Erythroblast (primary cell): ENCODE results near the gene GMNC.
"Not testable (repeated sequence)": the region's sequence is repeated elsewhere in the genome, so short reads cannot be mapped to it uniquely, and the experiment has no call there.

Experiments
- DNase-seq, 2 experiments: peaks; one replicate each; lab custom pipeline; 2025; lab: John Stamatoyannopoulos, UW
- GATA1 ChIP-seq: IDR thresholded peaks from 2 replicates; pipeline ENCODE4 v1.6.1; 2011; ENCODE audit warnings: low read depth, mild to moderate bottlenecking, control low read depth, low read length, moderate library complexity
- POLR2A ChIP-seq: IDR thresholded peaks from 2 replicates; pipeline ENCODE4 v1.6.1; 2011; ENCODE audit warnings: mild to moderate bottlenecking, low read length

GMNC gene, protein sequence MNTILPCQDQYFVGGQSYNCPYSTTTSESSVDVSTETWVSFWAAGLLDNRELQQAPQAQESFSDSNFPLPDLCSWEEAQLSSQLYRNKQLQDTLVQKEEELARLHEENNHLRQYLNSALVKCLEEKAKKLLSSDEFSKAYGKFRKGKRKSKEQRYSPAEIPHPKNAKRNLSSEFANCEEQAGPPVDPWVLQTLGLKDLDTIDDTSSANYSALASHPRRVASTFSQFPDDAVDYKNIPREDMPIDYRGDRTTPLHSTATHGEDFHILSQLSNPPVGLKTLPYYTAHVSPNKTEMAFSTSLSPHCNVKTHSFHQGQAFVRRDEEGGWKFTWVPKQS

DNA sequence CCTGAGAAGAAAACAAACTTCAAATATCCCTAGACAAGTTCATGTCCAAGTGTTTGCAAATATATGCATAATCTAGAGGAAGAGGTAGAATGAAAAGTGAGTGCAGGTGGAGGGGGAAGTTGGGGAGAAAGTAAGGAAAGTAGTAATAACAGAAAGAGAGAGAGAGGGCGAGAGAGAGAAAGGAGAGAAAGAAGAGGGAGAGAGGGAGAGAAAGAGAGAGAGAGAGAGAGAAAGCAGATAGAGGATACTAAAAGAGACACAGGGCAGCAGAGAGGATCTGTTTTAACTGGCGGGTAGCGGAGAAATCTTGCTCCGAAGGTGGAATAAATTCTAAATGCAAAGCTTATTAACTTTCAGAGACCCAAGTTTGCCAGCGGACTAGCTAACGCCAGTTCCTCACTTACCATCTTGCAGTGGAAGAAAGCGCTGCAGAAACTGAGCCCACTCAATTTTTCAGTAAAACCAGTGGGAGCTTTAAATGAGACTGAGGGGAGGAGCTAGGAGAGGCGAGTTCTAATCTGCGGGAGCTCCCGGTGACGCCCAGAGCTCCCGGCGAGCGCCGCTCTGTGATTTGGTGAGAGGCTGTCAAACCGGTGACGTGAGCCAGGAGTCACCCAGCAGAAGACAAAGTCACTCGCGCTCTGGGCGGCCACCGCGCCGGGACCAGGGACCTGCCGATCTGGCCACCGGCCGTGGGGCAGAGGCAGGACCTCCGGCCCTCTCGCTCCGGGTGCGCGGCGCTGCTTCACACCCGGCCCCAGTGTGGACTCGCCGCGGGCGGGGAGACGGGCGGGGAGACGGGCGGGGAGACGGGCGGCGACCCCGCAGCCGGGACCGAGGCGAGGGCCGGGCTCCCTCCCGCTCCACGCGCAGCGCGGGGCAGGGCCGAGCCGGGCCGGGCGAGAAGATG, at the start of gene GMNC:
Gene GMNC, minus strand, starts transcription at position 486 of the 910 bp plus-strand sequence. Its CDS starts 79 bp downstream, at position 407.
- no peak for TF ChIP-seq POLR2A
- no peak for TF ChIP-seq GATA1
- DNase-seq, result peak; percentile 69 to 78

DNA sequence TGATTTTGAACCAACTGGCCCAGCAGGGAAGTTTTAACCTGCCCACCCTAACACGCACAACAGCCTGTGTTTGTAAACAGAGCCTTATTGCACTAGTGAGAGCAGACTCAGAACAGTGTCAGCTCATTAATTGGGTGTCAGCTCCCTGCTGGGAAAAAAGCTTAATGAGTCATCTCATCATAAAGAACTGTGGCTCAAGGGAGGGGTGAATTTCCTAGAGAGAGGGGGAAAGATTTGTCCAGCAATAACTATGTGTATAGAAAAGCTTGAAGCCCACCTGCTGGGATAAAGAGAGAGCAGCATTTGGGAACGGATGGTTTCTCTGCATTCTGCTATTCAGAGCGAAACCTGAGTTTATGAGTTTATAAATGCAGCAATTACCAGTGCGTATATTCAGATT, 48.9 kb upstream of the GMNC start:
- TF ChIP-seq POLR2A (no peak), GATA1 (no peak)
- DNase-seq, result no peak

DNA sequence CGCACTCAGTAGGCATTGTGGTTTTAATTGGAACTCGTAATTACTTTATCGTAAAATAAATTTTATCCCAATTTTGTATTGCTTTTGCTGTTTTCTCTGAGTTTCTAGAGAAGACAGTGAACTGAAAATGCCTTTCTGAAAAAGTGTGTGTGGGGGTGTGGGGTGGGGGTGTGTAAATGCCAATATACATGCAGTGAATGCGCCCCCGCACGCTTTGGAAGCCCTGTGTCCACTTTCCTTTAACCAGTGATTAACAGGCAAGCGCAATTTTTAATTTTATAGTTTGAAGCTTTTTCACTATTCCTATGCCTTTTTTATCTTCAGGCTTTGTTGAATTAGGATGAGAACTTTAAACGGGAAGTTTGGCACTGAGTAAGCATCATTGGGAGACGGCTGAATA, 47.4 kb upstream of the GMNC start:
- DNase-seq, result no peak
- TF ChIP-seq GATA1 (no peak), POLR2A (no peak)

DNA sequence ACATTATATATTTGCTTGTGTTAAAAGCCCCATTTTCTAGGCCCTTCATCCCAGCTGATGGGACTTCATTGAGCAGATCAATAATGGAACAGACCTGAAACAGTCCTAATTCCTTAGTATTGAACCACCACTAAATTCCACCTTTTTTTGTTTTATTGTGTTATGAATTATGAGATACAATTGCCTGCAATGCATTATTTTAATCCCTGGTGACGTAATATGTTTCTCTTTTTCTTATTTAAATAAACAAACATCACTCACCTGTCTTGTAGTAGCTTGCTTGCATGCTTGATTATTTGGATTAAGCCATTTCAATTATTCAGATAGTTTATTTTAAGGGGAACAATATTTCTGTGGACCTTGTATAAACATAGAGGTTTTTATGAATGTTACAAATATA, 40.7 kb upstream of the GMNC start:
- no peak for TF ChIP-seq POLR2A
- TF ChIP-seq GATA1, result no peak
- no peak for DNase-seq

- TF ChIP-seq POLR2A (no peak), GATA1 (no peak)
- DNase-seq, result no peak
These were observed 39.8 kb upstream of the GMNC start for GRCh38 chr3:190902292-190902691.

- TF ChIP-seq POLR2A (no peak), GATA1 (no peak)
- no peak for DNase-seq
These were observed 30.0 kb upstream of the GMNC start for GRCh38 chr3:190892395-190892902.

DNA sequence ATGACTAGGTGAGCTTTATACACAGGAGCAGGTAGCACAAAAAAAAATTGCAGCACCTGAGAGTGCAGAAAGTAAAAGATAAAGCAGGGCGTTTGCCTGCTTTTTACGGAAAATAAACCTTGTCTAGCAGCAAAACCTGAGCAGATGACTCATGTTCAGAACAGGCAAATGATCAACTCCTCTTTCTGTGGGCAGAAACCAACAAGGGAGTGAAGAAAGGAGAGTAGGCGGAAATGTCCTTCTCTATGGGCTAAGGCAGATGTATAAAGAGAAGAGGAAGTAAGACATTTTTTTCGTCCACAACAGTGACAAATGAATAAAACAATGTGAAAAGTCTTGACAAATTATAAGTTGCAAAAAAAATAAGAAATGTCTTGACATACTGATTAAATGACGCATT, 24.5 kb upstream of the GMNC start:
- DNase-seq, result no peak

DNA sequence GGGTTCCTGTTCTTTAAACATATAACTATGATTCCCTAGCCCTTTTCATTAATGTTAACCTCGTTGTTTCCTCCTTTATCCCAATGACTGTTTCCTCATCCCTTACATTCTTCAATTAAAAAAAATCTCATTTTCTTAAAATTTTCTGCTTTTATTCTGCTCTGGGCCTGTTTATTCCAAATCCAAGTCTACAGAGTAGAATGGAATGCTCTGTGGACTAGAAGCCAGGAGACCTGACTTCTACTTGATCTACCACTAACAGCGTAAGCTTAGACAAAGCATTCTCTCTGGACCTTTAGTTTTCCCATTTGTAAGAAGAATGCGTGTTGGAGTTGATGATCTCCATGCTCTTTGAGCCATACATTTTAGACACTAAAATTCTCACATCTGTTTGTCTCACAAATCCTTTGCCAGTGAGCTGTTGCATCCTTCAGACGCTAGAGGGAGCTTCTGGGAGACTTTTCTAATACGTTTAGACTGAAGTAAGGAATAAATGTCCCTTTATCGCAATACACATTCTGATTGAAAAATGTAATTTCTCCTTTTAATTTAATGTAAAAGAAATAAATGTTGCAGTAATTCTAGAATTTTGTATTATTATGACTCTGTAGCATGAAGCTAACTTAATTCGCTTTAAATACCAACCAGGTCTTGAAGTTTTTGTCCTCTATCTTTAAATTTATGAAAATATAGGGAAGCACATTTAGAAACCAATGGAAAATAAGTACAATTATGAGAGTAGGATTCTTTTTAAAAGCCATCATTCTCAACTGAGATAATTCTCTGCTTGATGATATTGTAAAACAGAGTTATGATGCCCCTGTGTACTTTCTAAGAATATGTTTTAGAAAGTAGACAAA, 21.7 kb upstream of the GMNC start:
- DNase-seq, result peak; percentile 34 to 59
- TF ChIP-seq GATA1, result no peak

More for the DNA sequence above, 24.5 kb upstream of the GMNC start:
- TF ChIP-seq GATA1, result no peak
- no peak for TF ChIP-seq POLR2A

DNA sequence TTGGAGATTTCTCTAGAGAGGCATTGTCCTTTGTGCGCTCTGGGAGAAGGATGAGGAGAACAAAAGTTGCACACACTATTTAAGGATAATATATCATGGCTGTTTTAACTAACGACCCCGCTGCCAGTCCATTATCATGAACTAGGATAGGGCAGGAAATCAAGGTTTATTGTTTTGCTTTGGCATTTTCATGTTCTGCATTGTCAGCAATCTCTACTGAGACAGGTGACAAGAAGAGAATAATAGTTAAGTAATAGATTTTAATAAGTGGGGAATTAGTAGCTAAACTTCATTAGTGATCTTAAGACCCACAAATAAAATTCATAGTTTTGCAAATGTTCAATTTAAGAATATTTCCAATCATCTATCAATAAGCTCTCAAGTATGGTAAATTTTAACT, 20.6 kb upstream of the GMNC start:
- TF ChIP-seq GATA1, result no peak
- TF ChIP-seq POLR2A, result no peak

DNA sequence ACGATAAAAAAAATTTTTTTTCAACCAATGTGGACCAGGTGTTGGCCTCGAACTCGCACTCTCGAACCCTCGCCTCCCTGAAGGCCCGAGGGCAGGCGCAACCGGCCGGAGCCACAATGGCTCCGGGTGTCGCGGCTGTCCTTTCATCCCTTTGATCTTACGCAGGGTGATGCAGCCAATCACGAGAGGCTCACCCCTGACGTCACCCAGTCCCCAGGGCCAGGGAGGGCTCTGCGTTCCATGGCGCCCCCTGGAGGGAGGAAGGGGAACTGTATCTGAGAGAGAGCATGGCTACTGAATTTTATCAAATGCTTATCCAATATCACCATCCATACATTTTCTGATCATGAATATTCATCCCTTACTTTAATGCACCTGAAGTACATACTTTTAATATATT, 15.4 kb upstream of the GMNC start:
- no peak for TF ChIP-seq POLR2A
- TF ChIP-seq GATA1, result no peak
- peak; percentile 18 to 41 for DNase-seq

More for the DNA sequence above, 20.6 kb upstream of the GMNC start:
- DNase-seq, result no peak

- DNase-seq, result not testable (repeated sequence)
These were observed 13.9 kb upstream of the GMNC start for GRCh38 chr3:190876433-190876832.

DNA sequence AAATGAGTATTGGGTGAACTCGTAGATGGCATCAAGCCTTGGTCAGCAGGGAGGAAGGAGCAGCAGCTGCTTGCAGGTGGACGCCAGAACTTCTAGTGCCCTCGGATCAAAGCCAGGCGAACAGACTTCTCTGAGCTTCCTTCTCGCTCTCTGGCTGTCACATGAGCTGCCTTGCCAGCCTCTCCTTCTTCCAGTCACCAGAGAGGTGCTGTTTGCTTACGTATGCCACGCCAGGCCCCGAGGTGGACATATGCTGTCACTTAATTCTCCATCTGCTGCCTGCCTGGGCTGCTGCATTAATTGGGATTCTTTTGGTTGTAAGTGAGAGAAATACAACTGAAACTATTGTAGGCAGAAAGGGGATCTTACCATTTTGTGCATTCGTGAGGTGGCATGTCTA, 12.6 kb upstream of the GMNC start:
- DNase-seq, result not testable (repeated sequence)

DNA sequence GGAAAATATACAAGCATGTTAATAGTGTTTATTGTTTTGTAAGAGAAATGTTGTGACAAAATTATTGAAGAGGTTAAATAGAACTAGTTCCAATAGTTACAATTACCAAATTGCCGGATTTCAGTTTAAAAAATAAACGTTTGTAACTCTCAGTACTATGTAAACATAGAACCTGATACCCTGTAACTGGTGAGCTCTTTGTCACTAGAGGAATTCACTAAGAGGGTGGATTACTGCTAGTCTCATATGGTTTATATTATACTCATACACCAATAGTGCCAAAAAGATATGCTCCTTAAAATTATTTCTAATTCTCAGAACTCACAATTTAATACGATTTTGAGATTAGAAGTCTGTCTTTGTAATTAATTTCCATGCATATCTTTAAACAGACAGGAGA, 7.6 kb upstream of the GMNC start:
- DNase-seq, result no peak
- TF ChIP-seq GATA1 (no peak), POLR2A (no peak)

DNA sequence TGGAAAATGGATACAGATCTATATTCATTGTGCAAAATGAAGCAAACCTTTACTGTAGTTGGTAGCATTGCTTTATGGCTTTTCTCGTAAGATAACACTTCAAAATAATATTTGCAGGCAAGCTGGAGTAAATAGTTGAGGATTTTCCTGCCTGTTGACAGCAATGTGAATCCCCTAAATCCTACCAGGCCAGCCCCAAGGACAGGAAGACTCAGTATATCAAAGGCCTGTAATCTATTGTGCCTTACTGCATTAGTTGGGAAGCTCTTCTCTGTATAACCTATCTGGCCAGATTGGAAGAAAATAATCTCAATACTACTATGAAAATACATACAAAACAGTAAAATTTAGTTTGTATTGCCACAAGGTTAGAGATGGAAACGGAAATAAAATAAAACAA, 4.6 kb upstream of the GMNC start:
- no peak for DNase-seq
- TF ChIP-seq GATA1, result no peak
- TF ChIP-seq POLR2A, result no peak
